DOHH2 (cell line): Measurements from ENCODE around the gene LONRF3.

Experiments used
- CTCF ChIP-seq: fragments of 200-600 bp; sonication (generic); IDR thresholded peaks from one replicate; pipeline ENCODE4 v1.5.1; 2014; ENCODE audit warnings: antibody characterized with exemption, mild to moderate bottlenecking, low read depth, low read length; ENCODE audit not compliant: poor library complexity, severe bottlenecking
- EZH2phosphoT487 ChIP-seq: fragments of 200-600 bp; sonication (generic); IDR thresholded peaks from 2 replicates; pipeline ENCODE4 v1.6.1; 2017; ENCODE audit warnings: borderline replicate concordance, mild to moderate bottlenecking, antibody characterized with exemption, low read length, moderate library complexity, mixed read lengths

- TF ChIP-seq CTCF (no peak), EZH2phosphoT487 (no peak)
Observed at GRCh38 chrX:119009071-119009470, 34.7 kb downstream of the LONRF3 start.
